Spleen (tissue), 11 donors: Measurements from ENCODE around the gene SLC8A1. TPM values are rescaled to one million over a fixed set of nuclear protein-coding genes. Genes with fewer than 3 reads are reported as not detected.

Experiments used
- DNase-seq: peaks from one replicate; pipeline ENCODE4 v3.0.0-alpha.2; 2020
- H3K27ac ChIP-seq, 8 donors: fragments of 200-600 bp; sonication (generic) in 7 of 8; 1 replicate in 4 of 8; 2 replicates in 4 of 8; pipeline versions ENCODE4 v1.5.0 to v1.8.0; 2016 to 2021; ENCODE audit warnings: inconsistent platforms in 4 of 8, mild to moderate bottlenecking in 4 of 8, moderate library complexity in 1 of 8
- H3K27me3 ChIP-seq, 7 donors: fragments of 200-600 bp; sonication (generic) in 6 of 7; replicated peaks in 1 of 7; 1 replicate in 4 of 7; 2 replicates in 3 of 7; pipeline versions ENCODE4 v1.5.0 to v1.8.0; 2016 to 2021; ENCODE audit warnings: inconsistent platforms in 3 of 7, mild to moderate bottlenecking in 1 of 7
- H3K36me3 ChIP-seq, 6 donors: fragments of 200-600 bp; sonication (generic) in 5 of 6; 1 replicate in 4 of 6; 2 replicates in 2 of 6; pipeline versions ENCODE4 v1.5.0 to v1.8.0; 2016 to 2021; ENCODE audit warnings: inconsistent platforms in 2 of 6
- H3K4me1 ChIP-seq, 6 donors: fragments of 200-600 bp; sonication (generic) in 5 of 6; 1 replicate in 3 of 6; 2 replicates in 3 of 6; pipeline versions ENCODE4 v1.5.0 to v1.8.0; 2016 to 2021; ENCODE audit warnings: inconsistent platforms in 3 of 6
- H3K4me3 ChIP-seq, 8 donors: fragments of 200-600 bp; sonication (generic) in 7 of 8; 1 replicate in 4 of 8; 2 replicates in 4 of 8; pipeline versions ENCODE4 v1.5.0 to v1.8.0; 2016 to 2021; ENCODE audit warnings: inconsistent platforms in 4 of 8, mild to moderate bottlenecking in 4 of 8, moderate library complexity in 2 of 8
- H3K9me3 ChIP-seq, 8 donors: fragments of 200-600 bp; sonication (generic) in 7 of 8; 1 replicate in 4 of 8; 2 replicates in 4 of 8; pipeline versions ENCODE4 v1.5.0 to v1.8.0; 2016 to 2021; ENCODE audit warnings: inconsistent platforms in 4 of 8
- CTCF ChIP-seq, 11 experiments: fragments of 200-600 bp in 7 of 11; fragments of 450-650 bp in 4 of 11; sonication (generic) in 4 of 11; IDR thresholded peaks in 8 of 11; conservative IDR thresholded peaks in 3 of 11; 1 replicate in 7 of 11; 2 replicates in 4 of 11; pipeline versions ENCODE4 v1.4.0 to v1.8.0; 2016 to 2021; ENCODE audit warnings: antibody characterized with exemption in 11 of 11, inconsistent platforms in 4 of 11, mild to moderate bottlenecking in 1 of 11
- POLR2A ChIP-seq, 3 donors: fragments of 450-650 bp; IDR thresholded peaks; one replicate each; pipeline ENCODE4 v1.5.1; 2017; ENCODE audit warnings: antibody characterized with exemption in 3 of 3, mild to moderate bottlenecking in 1 of 3
- POLR2AphosphoS5 ChIP-seq, 3 donors: sonication (generic); formaldehyde crosslinking; IDR thresholded peaks; one replicate each; pipeline ENCODE4 v1.5.1; 2017; ENCODE audit warnings: antibody characterized with exemption in 3 of 3
- WGBS, 5 donors: extraction: QIAGEN DNeasy Blood & Tissue Kit in 3 of 5; methylation state at CpG; one replicate each; pipeline versions ENCODE4 v1.1.5 to v1.1.7; 2013 to 2018; 5-methylcytosine and 5-hydroxymethylcytosine counted together
- intact Hi-C: fragments of 100-400 bp; cut with DNase I; formaldehyde crosslinking; loops from one replicate; pipeline ENCODE4 v1.15.0; 2023; ENCODE audit warnings: low total_unique reads
- polyA plus RNA-seq, 3 donors: library from polyadenylated mRNA; stranded (reverse); fragments of 200-250 nt; gene quantifications; one replicate each; pipeline ENCODE4 v1.2.1, GENCODE V29; 2013
- total RNA-seq, 7 donors: library from RNA; depleted of rRNA in 3 of 7; stranded (reverse); fragments of >200 nt in 3 of 7; fragmentation: NEBNext Ultra II Directional in 4 of 7; extraction: Animal tissue kit (Norgen Biotek cat#: 25700) in 4 of 7; gene quantifications; one replicate each; pipeline versions ENCODE4 v1.1.0 to v1.2.1, GENCODE V29; 2016 to 2021
- donor health status: healthy with polysubstance abuse.
- donor health status: DM: no; HTN: no; CAD: no; lungs with moderate emphysema.
- donor health status: DM: no; HTN: no; CAD: no.
- donor health status: Bipolar disorder and iron deficiency.
- donor health status: healthy.
- donor health status: DM: no; HTN: no; CAD: no.
- donor health status: DM: yes; HTN: yes; CAD: no.

The SLC8A1 gene
- total and polyA plus RNA-seq, 10 donors, result 0.36 to 86.0 (median 58.3) TPM

DNA sequence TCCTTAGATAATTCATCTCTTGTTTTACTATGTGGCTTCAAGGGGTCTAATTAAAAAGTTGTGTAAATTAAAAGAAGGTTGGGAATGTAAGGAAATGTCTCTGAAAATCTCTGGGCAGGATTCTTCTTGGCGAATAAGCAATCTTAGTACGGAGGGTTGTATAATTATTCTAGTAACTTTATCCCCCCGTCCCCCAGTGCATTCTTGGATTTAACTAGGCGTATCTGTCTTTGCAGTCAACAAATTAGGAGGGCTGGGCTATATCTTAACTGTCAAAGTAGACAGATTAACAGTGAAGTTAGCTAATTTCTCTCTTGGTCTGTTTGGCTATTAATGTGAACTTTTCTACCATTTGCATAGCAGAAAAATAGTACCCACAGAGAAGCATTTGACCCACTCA, 343.0 kb downstream of the SLC8A1 start:
- Histone ChIP-seq H3K36me3 (no peaks in the 10 kb centered on the region), H3K27me3 (no peaks in the 10 kb centered on the region), H3K4me3 (no peak overlapping the region), H3K4me1 (no peaks in the 10 kb centered on the region), H3K27ac (no peak overlapping the region), H3K9me3 (no peaks in the 10 kb centered on the region)
- no peak for DNase-seq
- WGBS, 5 donors, result 67 to 82% (median 76%) methylated on average over 4 of the region's 4 CpGs
- TF ChIP-seq POLR2AphosphoS5 (IDR thresholded peaks at IDR 0.05), result no peak
- TF ChIP-seq CTCF (IDR thresholded peaks at IDR 0.05 in 8 of 11, conservative IDR thresholded peaks at IDR 0.05 in 3 of 11), result no peak
- no peak for TF ChIP-seq POLR2A (IDR thresholded peaks at IDR 0.05)
- intact Hi-C loops, result no loop called here

DNA sequence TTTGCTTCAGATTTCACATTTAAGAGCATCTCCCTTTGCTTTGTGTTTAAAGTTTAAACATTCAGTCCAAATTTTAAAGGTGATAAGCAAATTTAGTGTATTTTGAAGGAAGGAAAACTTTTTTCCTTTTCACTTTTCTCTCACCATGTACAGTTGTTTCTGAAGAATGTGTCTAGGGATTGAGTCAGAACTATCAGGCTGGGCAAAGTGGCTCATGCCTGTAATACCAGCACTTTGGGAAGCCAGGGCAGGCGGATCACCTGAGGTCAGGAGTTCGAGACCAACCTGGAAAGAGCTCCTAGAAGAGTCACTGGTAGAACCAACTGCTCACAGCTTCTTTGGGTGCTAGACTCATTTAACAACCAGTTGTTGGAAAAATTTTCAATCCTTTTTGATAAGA, 345.8 kb downstream of the SLC8A1 start:
- Histone ChIP-seq H3K27me3 (no peaks in the 10 kb centered on the region), H3K4me3 (no peak overlapping the region), H3K36me3 (no peaks in the 10 kb centered on the region), H3K27ac (no peak overlapping the region), H3K9me3 (no peaks in the 10 kb centered on the region), H3K4me1 (no peaks in the 10 kb centered on the region)
- no peak for TF ChIP-seq POLR2A (IDR thresholded peaks at IDR 0.05)
- no peak for TF ChIP-seq POLR2AphosphoS5 (IDR thresholded peaks at IDR 0.05)
- no peak for TF ChIP-seq CTCF (IDR thresholded peaks at IDR 0.05 in 8 of 11, conservative IDR thresholded peaks at IDR 0.05 in 3 of 11)
- DNase-seq, result no peak
- intact Hi-C loops, result no loop called here
- 83 to 93% (median 85%) methylated on average over 2 of the region's 2 CpGs for WGBS, 5 donors

DNA sequence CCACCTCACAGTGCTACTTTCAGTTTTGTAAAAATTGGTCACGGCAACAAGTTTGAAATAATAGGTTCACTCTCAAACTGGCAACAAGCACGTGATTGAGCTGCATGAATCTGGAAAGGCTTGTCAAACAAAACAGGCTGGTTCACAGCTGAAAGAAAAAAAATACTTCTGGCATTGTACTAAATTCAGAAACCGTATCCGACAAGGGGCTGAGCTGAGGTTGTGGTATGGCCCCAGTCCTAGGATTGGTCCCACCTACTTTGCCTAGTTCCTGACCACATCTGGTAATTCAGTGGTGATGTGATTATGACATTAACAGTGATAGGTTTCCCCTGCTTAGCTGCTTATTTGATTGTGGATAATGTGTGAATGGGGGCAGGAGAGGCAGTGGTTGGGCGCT, 346.3 kb downstream of the SLC8A1 start:
- WGBS, 5 donors, result 88 to 93% (median 90%) methylated on average over 5 of the region's 5 CpGs
- Histone ChIP-seq H3K9me3 (no peaks in the 10 kb centered on the region), H3K4me1 (no peaks in the 10 kb centered on the region), H3K27ac (no peak overlapping the region), H3K27me3 (no peaks in the 10 kb centered on the region), H3K4me3 (no peak overlapping the region), H3K36me3 (no peaks in the 10 kb centered on the region)
- intact Hi-C loops, result no loop called here
- TF ChIP-seq POLR2AphosphoS5 (IDR thresholded peaks at IDR 0.05) (no peak), POLR2A (IDR thresholded peaks at IDR 0.05) (no peak), CTCF (IDR thresholded peaks at IDR 0.05 in 8 of 11, conservative IDR thresholded peaks at IDR 0.05 in 3 of 11) (no peak)
- DNase-seq, result no peak

GRCh38 chr2:40103590-40103989, 348.3 kb downstream of the SLC8A1 start:
- intact Hi-C loops, result no loop called here
- TF ChIP-seq POLR2A (IDR thresholded peaks at IDR 0.05), result no peak
- no peak for TF ChIP-seq POLR2AphosphoS5 (IDR thresholded peaks at IDR 0.05)
- no peak for TF ChIP-seq CTCF (IDR thresholded peaks at IDR 0.05 in 8 of 11, conservative IDR thresholded peaks at IDR 0.05 in 3 of 11)
- WGBS, 5 donors, result 70 to 87% (median 83%) methylated on average over 2 of the region's 2 CpGs
- H3K27me3 ChIP-seq, result no peaks in the 10 kb centered on the region
- no peaks in the 10 kb centered on the region for H3K36me3 ChIP-seq
- H3K27ac ChIP-seq, result no peak overlapping the region
- no peaks in the 10 kb centered on the region for H3K4me1 ChIP-seq
- DNase-seq, result no peak
- no peak overlapping the region for H3K4me3 ChIP-seq
- no peaks in the 10 kb centered on the region for H3K9me3 ChIP-seq
